Tibial nerve (tissue), 4 donors: ENCODE data around the gene ARF3.

Source experiments
- CTCF ChIP-seq, 5 experiments: fragments of 200-600 bp in 3 of 5; fragments of 450-650 bp in 2 of 5; sonication (generic) in 3 of 5; IDR thresholded peaks; one replicate each; pipeline ENCODE4 v1.5.1; 2016 to 2019; ENCODE audit warnings: antibody characterized with exemption in 5 of 5, mild to moderate bottlenecking in 3 of 5, moderate library complexity in 2 of 5
- EP300 ChIP-seq, 2 donors: sonication (generic); formaldehyde crosslinking; IDR thresholded peaks; one replicate each; pipeline ENCODE4 v1.6.1; 2017; ENCODE audit warnings: antibody characterized with exemption in 2 of 2, mild to moderate bottlenecking in 1 of 2
- POLR2A ChIP-seq, 2 donors: fragments of 450-650 bp; IDR thresholded peaks; one replicate each; pipeline ENCODE4 v1.6.1; 2017; ENCODE audit warnings: antibody characterized with exemption in 2 of 2, mild to moderate bottlenecking in 2 of 2, moderate library complexity in 2 of 2

GRCh38 chr12:48899651-48900050, 57.6 kb downstream of the ARF3 start:
- TF ChIP-seq CTCF (IDR thresholded peaks at IDR 0.05) (no peak), EP300 (IDR thresholded peaks at IDR 0.05) (no peak), POLR2A (IDR thresholded peaks at IDR 0.05) (no peak)
